AG10803 (cell line): ENCODE data around the gene PGAM1.

Source experiments
- DNase-seq: peaks from one replicate; pipeline ENCODE4 v3.0.0; 2010; ENCODE audit warnings: low read depth
- H3K4me3 ChIP-seq: 2 replicates; pipeline ENCODE4 v1.5.1; 2011; ENCODE audit warnings: mild to moderate bottlenecking, low read length, control low read depth
- TF ChIP-seq, protein P1 (sequence below): conservative IDR thresholded peaks from 2 replicates; pipeline ENCODE4 v1.5.1; 2011; ENCODE audit warnings: mild to moderate bottlenecking, low read length, control low read depth, inconsistent platforms

PGAM1 gene

DNA sequence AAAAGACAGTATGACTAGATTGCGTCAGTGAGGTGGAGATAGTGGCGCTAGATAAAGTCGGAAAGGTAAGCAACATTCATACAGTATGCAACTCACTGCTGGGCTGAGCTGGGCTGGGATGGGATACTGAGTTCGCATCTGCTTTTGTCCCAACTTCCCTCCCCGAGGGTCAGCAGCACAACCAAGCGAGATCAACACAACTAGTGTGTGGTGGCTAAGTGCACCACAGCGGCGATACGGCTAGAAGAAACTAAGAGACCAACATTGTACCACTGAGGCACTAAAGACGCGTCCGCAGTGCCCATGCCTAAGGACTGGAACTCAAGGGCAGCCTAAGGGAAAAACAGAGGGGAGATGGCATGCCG, 19.3 kb downstream of the PGAM1 start:
- TF ChIP-seq, protein P1, sequence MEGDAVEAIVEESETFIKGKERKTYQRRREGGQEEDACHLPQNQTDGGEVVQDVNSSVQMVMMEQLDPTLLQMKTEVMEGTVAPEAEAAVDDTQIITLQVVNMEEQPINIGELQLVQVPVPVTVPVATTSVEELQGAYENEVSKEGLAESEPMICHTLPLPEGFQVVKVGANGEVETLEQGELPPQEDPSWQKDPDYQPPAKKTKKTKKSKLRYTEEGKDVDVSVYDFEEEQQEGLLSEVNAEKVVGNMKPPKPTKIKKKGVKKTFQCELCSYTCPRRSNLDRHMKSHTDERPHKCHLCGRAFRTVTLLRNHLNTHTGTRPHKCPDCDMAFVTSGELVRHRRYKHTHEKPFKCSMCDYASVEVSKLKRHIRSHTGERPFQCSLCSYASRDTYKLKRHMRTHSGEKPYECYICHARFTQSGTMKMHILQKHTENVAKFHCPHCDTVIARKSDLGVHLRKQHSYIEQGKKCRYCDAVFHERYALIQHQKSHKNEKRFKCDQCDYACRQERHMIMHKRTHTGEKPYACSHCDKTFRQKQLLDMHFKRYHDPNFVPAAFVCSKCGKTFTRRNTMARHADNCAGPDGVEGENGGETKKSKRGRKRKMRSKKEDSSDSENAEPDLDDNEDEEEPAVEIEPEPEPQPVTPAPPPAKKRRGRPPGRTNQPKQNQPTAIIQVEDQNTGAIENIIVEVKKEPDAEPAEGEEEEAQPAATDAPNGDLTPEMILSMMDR, result no peak
- peak overlapping the region; percentile 98 for H3K4me3 ChIP-seq
- no peak for DNase-seq

DNA sequence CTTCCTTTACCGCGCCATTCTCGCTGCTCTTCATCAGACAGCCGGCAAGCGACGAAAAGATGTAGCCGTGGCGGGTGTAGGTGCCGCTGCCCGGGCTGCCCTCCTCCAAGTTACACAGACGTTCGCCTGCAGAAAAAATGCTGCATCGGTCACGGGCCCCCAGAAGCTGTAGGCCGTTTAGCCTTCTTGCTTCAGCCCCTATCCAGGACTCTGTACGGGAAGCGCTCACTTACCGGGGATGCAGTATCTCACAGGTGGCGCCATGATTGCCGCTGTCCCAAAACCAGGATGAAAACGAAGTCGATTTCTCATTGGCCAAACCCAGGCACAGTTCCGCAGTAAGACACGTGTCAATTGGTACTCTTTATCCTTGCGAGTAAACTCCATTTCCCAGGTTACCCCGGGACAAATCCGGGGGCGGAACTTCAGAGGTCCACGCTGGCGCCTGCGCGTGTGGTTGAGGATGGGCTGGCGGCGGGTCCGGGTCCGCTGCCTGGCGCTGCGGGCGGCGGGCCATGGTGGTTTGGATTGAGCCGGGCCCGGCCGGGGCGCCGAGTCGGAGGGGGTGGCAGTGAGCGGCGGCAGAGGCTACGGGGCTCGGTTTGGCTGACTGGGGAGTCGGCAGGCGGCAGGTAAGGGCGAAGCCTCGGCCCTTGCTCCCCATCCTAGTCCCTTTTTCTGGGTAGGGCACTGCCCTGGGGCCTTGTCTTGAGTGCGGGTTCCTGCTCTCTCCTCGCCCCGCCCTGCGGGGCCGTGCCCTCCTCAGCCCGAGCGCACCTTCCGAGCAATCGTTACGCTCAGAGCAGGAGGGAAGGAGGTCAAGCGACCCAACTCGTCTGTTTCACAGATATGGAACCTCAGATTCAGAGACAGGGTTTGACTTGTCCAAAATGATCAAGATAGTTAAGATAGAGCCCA, 20.0 kb downstream of the PGAM1 start, which contains the start of the genes EXOSC1 and ZDHHC16:
Gene EXOSC1, minus strand, starts transcription at position 285 of the 918 bp plus-strand sequence. Its CDS starts 21 bp downstream, at position 264.
Gene ZDHHC16, plus strand, starts transcription at position 454 of the 918 bp plus-strand sequence. CDS start 5,501 bp downstream, outside the sequence.
- H3K4me3 ChIP-seq, result peak within 1 kb of the TSS; percentile 98
- TF ChIP-seq, protein P1, result no peak
- peak; percentile 94 for DNase-seq

DNA sequence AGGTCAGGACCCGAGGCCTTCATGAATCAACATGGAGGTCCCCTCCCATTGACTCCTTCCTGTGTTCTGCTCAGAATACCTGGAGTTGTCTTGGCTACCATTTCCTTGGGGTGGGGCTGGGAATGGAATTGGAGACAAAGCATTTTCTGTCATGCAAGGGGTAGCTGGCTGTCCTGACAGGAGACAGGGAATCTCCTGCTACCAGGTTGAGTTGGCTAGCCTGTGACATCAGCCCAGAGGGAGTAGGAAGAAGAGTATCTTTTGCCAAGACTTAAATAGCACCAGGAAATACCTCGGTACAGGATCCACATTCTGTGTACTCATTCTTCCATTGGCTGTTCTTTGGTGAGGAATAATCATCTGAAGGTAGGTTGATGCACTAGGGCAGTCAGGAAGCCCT, 24.8 kb downstream of the PGAM1 start:
- no peak for DNase-seq
- H3K4me3 ChIP-seq, result no peak overlapping the region
- TF ChIP-seq, protein P1, result no peak

DNA sequence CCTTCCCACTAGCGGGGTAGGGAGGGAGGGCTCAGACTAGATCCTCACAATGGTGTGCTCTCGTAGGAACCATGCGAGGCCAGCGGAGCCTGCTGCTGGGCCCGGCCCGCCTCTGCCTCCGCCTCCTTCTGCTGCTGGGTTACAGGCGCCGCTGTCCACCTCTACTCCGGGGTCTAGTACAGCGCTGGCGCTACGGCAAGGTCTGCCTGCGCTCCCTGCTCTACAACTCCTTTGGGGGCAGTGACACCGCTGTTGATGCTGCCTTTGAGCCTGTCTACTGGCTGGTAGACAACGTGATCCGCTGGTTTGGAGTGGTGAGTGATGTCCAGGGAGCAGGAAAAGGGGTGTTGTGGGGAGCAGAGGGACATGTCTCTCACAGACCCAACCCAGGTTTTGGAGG, 25.6 kb downstream of the PGAM1 start:
- H3K4me3 ChIP-seq, result no peak overlapping the region
- DNase-seq, result no peak
- TF ChIP-seq, protein P1, result no peak

DNA sequence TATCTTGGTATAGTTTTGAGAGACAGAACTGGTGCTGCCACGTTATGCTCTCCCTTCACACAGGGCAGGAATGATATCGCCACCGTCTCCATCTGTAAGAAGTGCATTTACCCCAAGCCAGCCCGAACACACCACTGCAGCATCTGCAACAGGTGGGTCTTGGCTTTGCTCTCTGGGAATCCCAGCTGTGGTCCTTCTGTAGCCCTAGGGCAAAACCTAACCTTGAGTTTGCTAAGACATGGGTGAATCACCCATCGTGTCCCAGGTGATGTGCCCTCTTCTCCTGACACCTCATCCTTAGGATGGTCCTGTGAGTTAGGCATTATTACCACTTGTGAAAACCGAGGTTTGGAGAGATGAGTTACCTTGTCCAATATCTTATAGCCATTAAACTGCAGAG, 26.4 kb downstream of the PGAM1 start:
- DNase-seq, result no peak
- TF ChIP-seq, protein P1, result no peak
- H3K4me3 ChIP-seq, result no peak overlapping the region

DNA sequence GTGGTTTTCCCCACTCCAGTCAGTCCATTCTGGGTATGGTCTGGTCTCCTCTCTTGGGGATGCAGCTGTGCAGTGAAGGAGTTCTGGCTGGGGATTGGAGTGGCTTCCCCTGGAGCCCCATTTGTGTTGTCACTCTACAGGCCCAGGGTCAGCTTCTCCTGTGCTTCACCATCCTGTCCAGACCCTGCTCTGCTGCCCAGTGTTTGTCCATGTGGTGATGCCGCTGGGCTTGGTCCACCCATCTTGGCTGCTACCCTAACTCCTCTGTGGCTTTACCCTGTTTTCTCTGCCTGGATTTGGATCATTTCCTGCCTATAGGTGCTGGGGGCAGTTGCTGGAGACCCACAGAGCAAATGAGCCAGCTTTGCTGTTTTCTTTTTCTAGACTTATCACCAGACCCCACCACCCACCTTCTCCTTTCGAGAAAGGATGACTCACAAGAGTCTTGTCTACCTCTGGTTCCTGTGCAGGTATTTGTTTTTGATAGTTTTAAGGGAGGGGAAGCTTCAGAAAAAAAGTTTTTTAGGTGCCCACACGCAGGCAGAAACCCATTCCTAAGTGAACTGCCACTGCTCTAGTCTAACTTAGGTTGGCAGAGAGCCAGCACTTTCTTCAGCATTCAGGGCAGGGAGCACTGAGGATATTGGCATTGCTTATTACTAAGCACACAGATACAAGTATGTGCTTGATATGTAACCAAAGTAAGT, 28.5 kb downstream of the PGAM1 start:
- TF ChIP-seq, protein P1, result no peak
- H3K4me3 ChIP-seq, result no peak overlapping the region
- DNase-seq, result no peak
